GM12874 (cell line): ENCODE measurements around the gene HMGCR.

Source experiments
- CTCF ChIP-seq: IDR thresholded peaks from 2 replicates; pipeline ENCODE4 v1.5.1; 2011; ENCODE audit warnings: low read depth, mild to moderate bottlenecking, control low read depth, low read length, moderate library complexity; ENCODE audit not compliant: insufficient read depth

Gene HMGCR

GRCh38 chr5:75338408-75338807 is 1.4 kb downstream of the HMGCR start:
- no peak for TF ChIP-seq CTCF

GRCh38 chr5:75340714-75341478 is 3.9 kb downstream of the HMGCR start:
- TF ChIP-seq CTCF = no peak

GRCh38 chr5:75341934-75342333 is 4.9 kb downstream of the HMGCR start:
- no peak for TF ChIP-seq CTCF

GRCh38 chr5:75342836-75343235 is 5.8 kb downstream of the HMGCR start:
- no peak for TF ChIP-seq CTCF

GRCh38 chr5:75348241-75348640 is 11.2 kb downstream of the HMGCR start:
- TF ChIP-seq CTCF = no peak

- no peak for TF ChIP-seq CTCF
Observed at GRCh38 chr5:75349663-75350062, 12.6 kb downstream of the HMGCR start.

- TF ChIP-seq CTCF = no peak
Observed at GRCh38 chr5:75351139-75351926, 14.3 kb downstream of the HMGCR start.
